Mammary epithelial cell (primary cell): ENCODE data around the gene SLC8A3.

Source experiments
- CTCF ChIP-seq, 2 donors: IDR thresholded peaks in 1 of 2; conservative IDR thresholded peaks in 1 of 2; 2 replicates each; pipeline ENCODE4 v1.5.1; 2011 to 2012; ENCODE audit warnings: inconsistent platforms in 2 of 2, low read length in 2 of 2, mild to moderate bottlenecking in 2 of 2, control low read depth in 1 of 2, low read depth in 1 of 2; ENCODE audit not compliant: insufficient read depth in 1 of 2; ENCODE audit errors: extremely low read depth in 1 of 2
- EZH2 ChIP-seq: IDR thresholded peaks from 2 replicates; pipeline ENCODE4 v1.6.1; 2012; ENCODE audit warnings: low read length, inconsistent platforms, borderline replicate concordance

DNA sequence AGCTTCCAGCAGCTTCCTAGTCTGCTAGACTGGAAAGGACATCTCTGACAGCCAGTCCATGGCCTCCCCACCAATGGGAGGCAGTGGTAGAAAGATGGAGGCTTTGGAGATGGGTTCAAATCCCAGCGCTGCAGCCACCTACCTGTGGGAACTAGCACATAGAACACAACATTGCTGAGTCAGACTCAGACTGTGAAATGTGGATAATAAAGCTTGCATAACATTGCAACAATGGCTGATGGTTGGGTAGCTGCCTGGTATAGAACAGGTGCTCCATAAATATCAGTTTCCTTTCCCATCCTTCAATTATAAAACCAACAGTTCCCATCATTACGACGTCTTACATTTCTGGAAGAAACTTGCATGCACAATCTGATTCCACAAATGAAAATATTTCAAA lies 94.6 kb downstream of the SLC8A3 start:
- TF ChIP-seq CTCF (conservative IDR thresholded peaks at IDR 0.05 in 1 of 2, IDR thresholded peaks at IDR 0.05 in 1 of 2; ENCODE audit: extremely low read depth in 1 of 2, insufficient read depth in 1 of 2, low read depth in 1 of 2, low read length in 2 of 2) = no peak
- TF ChIP-seq EZH2 = no peak
